WTC11 (cell line): ENCODE measurements around the gene LETM1. TPM values are rescaled to one million over a fixed set of nuclear protein-coding genes. Genes with fewer than 3 reads are reported as not detected.

Experiments
- ATAC-seq: fragments of 200-7000 bp; cut with Tn5 transposase; 2 replicates; pipeline ENCODE4 v1.10.0; 2021; ENCODE audit warnings: mild to moderate bottlenecking, moderate library complexity
- CTCF ChIA-PET: fragments of 300-600 bp; sonication (Branson Sonifier 250); formaldehyde crosslinking; loops from one replicate; lab custom pipeline; 2021; ENCODE audit warnings: antibody characterized with exemption; lab: Charles Lee
- POLR2A ChIA-PET: fragments of 350-600 bp; sonication (Branson Sonifier 250); formaldehyde crosslinking; loops from one replicate; lab custom pipeline; 2021; ENCODE audit warnings: antibody characterized with exemption; lab: Charles Lee
- DNase-seq: peaks from one replicate; pipeline ENCODE4 v3.0.0; 2021; ENCODE audit warnings: low spot score
- H3K27ac Mint-ChIP-seq: 2 replicates; pipeline ENCODE4 v1.8.0; 2021; ENCODE audit warnings: mixed read lengths
- H3K27me3 Mint-ChIP-seq: 2 replicates; pipeline ENCODE4 v1.8.0; 2021; ENCODE audit warnings: low read depth, mild to moderate bottlenecking, moderate library complexity, mixed read lengths
- H3K36me3 Mint-ChIP-seq: 2 replicates; pipeline ENCODE4 v1.8.0; 2021; ENCODE audit warnings: mixed read lengths
- H3K4me1 Mint-ChIP-seq: 2 replicates; pipeline ENCODE4 v1.8.0; 2022; ENCODE audit warnings: mixed read lengths
- H3K4me3 Mint-ChIP-seq: 2 replicates; pipeline ENCODE4 v1.8.0; 2021; ENCODE audit warnings: mild to moderate bottlenecking, moderate library complexity, mixed read lengths
- H3K9me3 Mint-ChIP-seq: 2 replicates; pipeline ENCODE4 v1.8.0; 2021; ENCODE audit warnings: mixed read lengths
- ATF1 ChIP-seq: sonication (generic); formaldehyde crosslinking; IDR thresholded peaks from 2 replicates; pipeline ENCODE4 v1.8.1; 2023; ENCODE audit warnings: mild to moderate bottlenecking, moderate library complexity, missing genetic modification reagents
- CREM ChIP-seq: sonication (generic); formaldehyde crosslinking; IDR thresholded peaks from 2 replicates; pipeline ENCODE4 v1.8.1; 2022; ENCODE audit warnings: mild to moderate bottlenecking, missing genetic modification reagents, moderate library complexity
- E2F1 ChIP-seq: sonication (generic); formaldehyde crosslinking; IDR thresholded peaks from 2 replicates; pipeline ENCODE4 v1.8.0; 2022; ENCODE audit warnings: mild to moderate bottlenecking, missing genetic modification reagents
- EMX1 ChIP-seq: fragments of 250-450 bp; sonication (Bioruptor Pico); IDR thresholded peaks from 2 replicates; pipeline ENCODE4 v1.8.0; 2021; ENCODE audit warnings: mild to moderate bottlenecking
- MXD4 ChIP-seq: fragments of 250-450 bp; sonication (Bioruptor Pico); IDR thresholded peaks from 2 replicates; pipeline ENCODE4 v1.8.0; 2021; ENCODE audit warnings: mild to moderate bottlenecking, moderate library complexity, borderline replicate concordance
- NFE2L1 ChIP-seq: sonication (generic); formaldehyde crosslinking; IDR thresholded peaks from 2 replicates; pipeline ENCODE4 v1.8.1; 2023; ENCODE audit warnings: missing genetic modification reagents
- NFYB ChIP-seq: sonication (generic); formaldehyde crosslinking; conservative IDR thresholded peaks from 2 replicates; pipeline ENCODE4 v1.8.0; 2022; ENCODE audit warnings: low read depth, missing genetic modification reagents
- SOX15 ChIP-seq: fragments of 250-450 bp; sonication (Bioruptor Pico); IDR thresholded peaks from 2 replicates; pipeline ENCODE4 v1.9.0; 2021; ENCODE audit warnings: mild to moderate bottlenecking
- TEAD4 ChIP-seq: sonication (generic); formaldehyde crosslinking; IDR thresholded peaks from 2 replicates; pipeline ENCODE4 v1.8.0; 2022; ENCODE audit warnings: mild to moderate bottlenecking, missing genetic modification reagents
- TP53 ChIP-seq: sonication (generic); formaldehyde crosslinking; IDR thresholded peaks from 2 replicates; pipeline ENCODE4 v1.8.1; 2023; ENCODE audit warnings: mild to moderate bottlenecking, missing genetic modification reagents
- ZNF219 ChIP-seq: sonication (generic); formaldehyde crosslinking; IDR thresholded peaks from 2 replicates; pipeline ENCODE4 v1.8.0; 2023; ENCODE audit warnings: missing genetic modification reagents, mild to moderate bottlenecking, borderline replicate concordance
- ZNF232 ChIP-seq: sonication (generic); formaldehyde crosslinking; IDR thresholded peaks from 2 replicates; pipeline ENCODE4 v1.8.0; 2022; ENCODE audit warnings: mild to moderate bottlenecking, missing genetic modification reagents
- ZNF263 ChIP-seq: sonication (generic); formaldehyde crosslinking; IDR thresholded peaks from 2 replicates; pipeline ENCODE4 v1.8.1; 2022; ENCODE audit warnings: low read depth, mild to moderate bottlenecking, moderate library complexity, missing genetic modification reagents
- ZNF396 ChIP-seq: fragments of 250-450 bp; sonication (Bioruptor Pico); IDR thresholded peaks from 2 replicates; pipeline ENCODE4 v1.8.0; 2021; ENCODE audit warnings: mild to moderate bottlenecking, moderate library complexity, borderline replicate concordance
- ZSCAN18 ChIP-seq: fragments of 250-450 bp; sonication (Bioruptor Pico); IDR thresholded peaks from 2 replicates; pipeline ENCODE4 v2.1.2; 2022; ENCODE audit warnings: mild to moderate bottlenecking, moderate library complexity
- total RNA-seq: library from RNA; stranded (reverse); gene quantifications from 3 replicates; pipeline ENCODE4 v1.2.3, GENCODE V29; 2021
- TF ChIP-seq, protein P1 (sequence below): sonication (generic); formaldehyde crosslinking; IDR thresholded peaks from 2 replicates; pipeline ENCODE4 v1.8.1; 2023; ENCODE audit warnings: mild to moderate bottlenecking, missing genetic modification reagents, moderate library complexity
- TF ChIP-seq, protein P2 (sequence below): fragments of 250-450 bp; sonication (Bioruptor Pico); conservative IDR thresholded peaks from 2 replicates; pipeline ENCODE4 v1.9.0; 2021; ENCODE audit warnings: mild to moderate bottlenecking
- TF ChIP-seq, protein P3 (sequence below): sonication (generic); formaldehyde crosslinking; IDR thresholded peaks from 2 replicates; pipeline ENCODE4 v1.8.1; 2023; ENCODE audit warnings: mild to moderate bottlenecking, missing genetic modification reagents
- TF ChIP-seq, protein P4 (sequence below): sonication (generic); formaldehyde crosslinking; IDR thresholded peaks from 2 replicates; pipeline ENCODE4 v1.8.0; 2023; ENCODE audit warnings: mild to moderate bottlenecking, missing genetic modification reagents
- TF ChIP-seq, protein P5 (sequence below): sonication (generic); formaldehyde crosslinking; IDR thresholded peaks from 2 replicates; pipeline ENCODE4 v1.8.1; 2022; ENCODE audit warnings: missing genetic modification reagents, borderline replicate concordance

Gene LETM1
- total RNA-seq, 1 experiment from 2014 or later: 66.7 TPM

- Mint-ChIP-seq H3K36me3 (no peaks in the 10 kb centered on the region), H3K27ac (no peak overlapping the region), H3K4me1 (peaks cover 5% of the 10 kb centered on the region; the same call in 1 of the 2 replicates), H3K4me3 (no peak overlapping the region), H3K9me3 (no peaks in the 10 kb centered on the region), H3K27me3 (no peaks in the 10 kb centered on the region)
- ChIA-PET POLR2A (no interaction called here), CTCF (interaction anchor here (0.9 to 4.4 kb wide), 7 partner anchors 8 to 39 kb away, joined by 3 to 21 read pairs (median 7); no protein-coding TSS in a partner anchor)
- TF ChIP-seq, protein P1, sequence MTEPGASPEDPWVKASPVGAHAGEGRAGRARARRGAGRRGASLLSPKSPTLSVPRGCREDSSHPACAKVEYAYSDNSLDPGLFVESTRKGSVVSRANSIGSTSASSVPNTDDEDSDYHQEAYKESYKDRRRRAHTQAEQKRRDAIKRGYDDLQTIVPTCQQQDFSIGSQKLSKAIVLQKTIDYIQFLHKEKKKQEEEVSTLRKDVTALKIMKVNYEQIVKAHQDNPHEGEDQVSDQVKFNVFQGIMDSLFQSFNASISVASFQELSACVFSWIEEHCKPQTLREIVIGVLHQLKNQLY (CRISPR knock-in tag): no peak
- no peak for TF ChIP-seq E2F1 (CRISPR knock-in tag)
- TF ChIP-seq, protein P2, sequence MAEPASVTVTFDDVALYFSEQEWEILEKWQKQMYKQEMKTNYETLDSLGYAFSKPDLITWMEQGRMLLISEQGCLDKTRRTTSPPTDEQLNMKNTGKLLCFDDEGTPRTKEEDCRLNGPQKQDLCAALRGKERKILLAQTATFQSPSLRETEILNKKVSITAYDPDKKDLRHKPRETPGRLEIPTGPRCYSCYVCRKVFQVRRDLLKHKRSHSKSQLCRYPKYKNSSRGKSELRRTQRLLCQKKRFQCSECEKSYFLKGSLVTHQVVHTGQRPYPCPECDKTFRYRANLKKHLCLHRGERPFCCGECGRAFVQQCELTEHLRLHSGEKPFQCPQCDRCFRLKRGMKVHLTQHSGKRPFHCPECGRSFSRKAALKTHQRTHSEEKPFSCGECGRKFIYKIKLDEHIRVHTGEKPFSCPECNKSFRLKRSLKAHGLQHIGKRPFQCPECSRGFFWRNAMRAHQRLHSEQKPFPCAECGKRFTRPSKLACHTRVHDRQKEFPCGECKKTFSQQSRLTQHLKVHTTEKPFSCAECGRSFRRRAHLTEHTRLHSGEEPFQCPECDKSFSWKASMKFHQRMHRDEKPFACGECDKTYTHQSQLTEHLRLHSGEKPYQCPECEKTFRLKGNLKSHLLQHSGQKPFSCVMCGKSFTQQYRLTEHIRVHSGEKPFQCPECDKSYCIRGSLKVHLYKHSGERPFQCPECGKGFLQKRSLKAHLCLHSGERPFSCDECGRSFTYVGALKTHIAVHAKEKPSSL: no peak
- TF ChIP-seq TEAD4 (CRISPR knock-in tag): no peak
- no peak for TF ChIP-seq NFE2L1 (CRISPR knock-in tag)
- TF ChIP-seq ZNF396 (CRISPR knock-in tag): no peak
- TF ChIP-seq NFYB (CRISPR knock-in tag): no peak
- no peak for TF ChIP-seq ZNF263
- no peak for TF ChIP-seq SOX15 (CRISPR knock-in tag)
- TF ChIP-seq ATF1 (CRISPR knock-in tag): no peak
- no peak for TF ChIP-seq TP53
- TF ChIP-seq ZNF232 (CRISPR knock-in tag): no peak
- TF ChIP-seq, protein P3, sequence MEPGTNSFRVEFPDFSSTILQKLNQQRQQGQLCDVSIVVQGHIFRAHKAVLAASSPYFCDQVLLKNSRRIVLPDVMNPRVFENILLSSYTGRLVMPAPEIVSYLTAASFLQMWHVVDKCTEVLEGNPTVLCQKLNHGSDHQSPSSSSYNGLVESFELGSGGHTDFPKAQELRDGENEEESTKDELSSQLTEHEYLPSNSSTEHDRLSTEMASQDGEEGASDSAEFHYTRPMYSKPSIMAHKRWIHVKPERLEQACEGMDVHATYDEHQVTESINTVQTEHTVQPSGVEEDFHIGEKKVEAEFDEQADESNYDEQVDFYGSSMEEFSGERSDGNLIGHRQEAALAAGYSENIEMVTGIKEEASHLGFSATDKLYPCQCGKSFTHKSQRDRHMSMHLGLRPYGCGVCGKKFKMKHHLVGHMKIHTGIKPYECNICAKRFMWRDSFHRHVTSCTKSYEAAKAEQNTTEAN (CRISPR knock-in tag): no peak
- TF ChIP-seq, protein P4, sequence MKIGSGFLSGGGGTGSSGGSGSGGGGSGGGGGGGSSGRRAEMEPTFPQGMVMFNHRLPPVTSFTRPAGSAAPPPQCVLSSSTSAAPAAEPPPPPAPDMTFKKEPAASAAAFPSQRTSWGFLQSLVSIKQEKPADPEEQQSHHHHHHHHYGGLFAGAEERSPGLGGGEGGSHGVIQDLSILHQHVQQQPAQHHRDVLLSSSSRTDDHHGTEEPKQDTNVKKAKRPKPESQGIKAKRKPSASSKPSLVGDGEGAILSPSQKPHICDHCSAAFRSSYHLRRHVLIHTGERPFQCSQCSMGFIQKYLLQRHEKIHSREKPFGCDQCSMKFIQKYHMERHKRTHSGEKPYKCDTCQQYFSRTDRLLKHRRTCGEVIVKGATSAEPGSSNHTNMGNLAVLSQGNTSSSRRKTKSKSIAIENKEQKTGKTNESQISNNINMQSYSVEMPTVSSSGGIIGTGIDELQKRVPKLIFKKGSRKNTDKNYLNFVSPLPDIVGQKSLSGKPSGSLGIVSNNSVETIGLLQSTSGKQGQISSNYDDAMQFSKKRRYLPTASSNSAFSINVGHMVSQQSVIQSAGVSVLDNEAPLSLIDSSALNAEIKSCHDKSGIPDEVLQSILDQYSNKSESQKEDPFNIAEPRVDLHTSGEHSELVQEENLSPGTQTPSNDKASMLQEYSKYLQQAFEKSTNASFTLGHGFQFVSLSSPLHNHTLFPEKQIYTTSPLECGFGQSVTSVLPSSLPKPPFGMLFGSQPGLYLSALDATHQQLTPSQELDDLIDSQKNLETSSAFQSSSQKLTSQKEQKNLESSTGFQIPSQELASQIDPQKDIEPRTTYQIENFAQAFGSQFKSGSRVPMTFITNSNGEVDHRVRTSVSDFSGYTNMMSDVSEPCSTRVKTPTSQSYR (CRISPR knock-in tag): no peak
- TF ChIP-seq ZSCAN18: no peak
- DNase-seq: no peak
- no peak for ATAC-seq
These were observed 72.0 kb downstream of the LETM1 start for GRCh38 chr4:1783970-1784369.

- H3K27me3 Mint-ChIP-seq: no peaks in the 10 kb centered on the region
These were observed 72.9 kb downstream of the LETM1 start for GRCh38 chr4:1783015-1783414.

More at GRCh38 chr4:1783015-1783414, 72.9 kb downstream of the LETM1 start:
- DNase-seq: no peak
- Mint-ChIP-seq H3K4me1 (peaks cover 9% of the 10 kb centered on the region; the same call in 1 of the 2 replicates), H3K27ac (no peak overlapping the region), H3K36me3 (no peaks in the 10 kb centered on the region), H3K9me3 (no peaks in the 10 kb centered on the region), H3K4me3 (no peak overlapping the region)
- ChIA-PET CTCF (interaction anchor here (0.6 to 2.7 kb wide), 7 partner anchors 9 to 116 kb away, joined by 3 to 15 read pairs (median 7); no protein-coding TSS in a partner anchor), POLR2A (interaction anchor here (0.7 to 1.8 kb wide), 2 partner anchors 10 to 35 kb away, joined by 3 to 4 read pairs; partner anchors contain the start of gene FGFR3)
- no peak for ATAC-seq
- TF ChIP-seq MXD4 (CRISPR knock-in tag) (no peak), ZNF219 (no peak), CREM (CRISPR knock-in tag) (no peak), NFYB (CRISPR knock-in tag) (no peak), EMX1 (CRISPR knock-in tag) (no peak)
- TF ChIP-seq, protein P5, sequence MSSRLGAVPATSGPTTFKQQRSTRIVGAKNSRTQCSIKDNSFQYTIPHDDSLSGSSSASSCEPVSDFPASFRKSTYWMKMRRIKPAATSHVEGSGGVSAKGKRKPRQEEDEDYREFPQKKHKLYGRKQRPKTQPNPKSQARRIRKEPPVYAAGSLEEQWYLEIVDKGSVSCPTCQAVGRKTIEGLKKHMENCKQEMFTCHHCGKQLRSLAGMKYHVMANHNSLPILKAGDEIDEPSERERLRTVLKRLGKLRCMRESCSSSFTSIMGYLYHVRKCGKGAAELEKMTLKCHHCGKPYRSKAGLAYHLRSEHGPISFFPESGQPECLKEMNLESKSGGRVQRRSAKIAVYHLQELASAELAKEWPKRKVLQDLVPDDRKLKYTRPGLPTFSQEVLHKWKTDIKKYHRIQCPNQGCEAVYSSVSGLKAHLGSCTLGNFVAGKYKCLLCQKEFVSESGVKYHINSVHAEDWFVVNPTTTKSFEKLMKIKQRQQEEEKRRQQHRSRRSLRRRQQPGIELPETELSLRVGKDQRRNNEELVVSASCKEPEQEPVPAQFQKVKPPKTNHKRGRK (CRISPR knock-in tag): no peak
- TF ChIP-seq, protein P4 (CRISPR knock-in tag): no peak
